ENCODE measurements around the gene FDX1. TPM values are rescaled to one million over a fixed set of nuclear protein-coding genes. Genes with fewer than 3 reads are reported as not detected.
A peak's percentile ranks its signal among the peaks of the same experiment; 100 is the strongest.
"Not testable (repeated sequence)": the region's sequence is repeated elsewhere in the genome, so short reads cannot be mapped to it uniquely, and the experiment has no call there.

Gene FDX1
- total and polyA plus RNA-seq, 12 donors = 11.5 to 30.3 (median 21.9) TPM

DNA sequence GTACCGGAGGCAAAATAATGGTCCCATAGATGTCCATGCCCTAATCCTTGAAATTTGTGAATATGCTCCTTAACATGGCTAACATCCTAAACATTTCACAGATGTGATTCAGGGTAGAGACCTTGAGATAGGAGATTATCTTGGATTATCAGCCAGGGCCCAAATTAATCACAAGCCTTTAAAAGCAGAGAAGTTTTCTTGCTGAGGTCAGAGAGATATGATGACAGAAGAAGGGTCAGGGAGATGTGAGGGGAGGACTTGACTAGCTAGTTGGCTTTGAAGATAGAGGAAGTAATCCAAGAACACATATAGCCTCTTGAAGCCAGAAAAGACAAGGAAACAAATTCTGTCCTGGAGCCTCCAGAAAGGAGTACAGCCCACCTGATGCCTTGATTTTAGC lies 19.1 kb upstream of the FDX1 start:
- 97 to 100% methylated on average over 1 of the region's 1 CpG for WGBS, 2 donors
- TF ChIP-seq CTCF (IDR thresholded peaks at IDR 0.05) = no peak
- H3K36me3 ChIP-seq = no peaks in the 10 kb centered on the region
- peaks cover 0 to 6% (median 0%) of the 10 kb centered on the region in 11 donors for H3K9me3 ChIP-seq
- H3K27ac ChIP-seq = no peak overlapping the region
- no peak for DNase-seq
- no peaks in the 10 kb centered on the region for H3K27me3 ChIP-seq
- no peak for ATAC-seq
- H3K4me1 ChIP-seq = peaks cover 0 to 4% (median 0%) of the 10 kb centered on the region in 9 donors
- no peak overlapping the region for H3K4me3 ChIP-seq
- intact Hi-C loops (cut with DNase I) = no loop called here

DNA sequence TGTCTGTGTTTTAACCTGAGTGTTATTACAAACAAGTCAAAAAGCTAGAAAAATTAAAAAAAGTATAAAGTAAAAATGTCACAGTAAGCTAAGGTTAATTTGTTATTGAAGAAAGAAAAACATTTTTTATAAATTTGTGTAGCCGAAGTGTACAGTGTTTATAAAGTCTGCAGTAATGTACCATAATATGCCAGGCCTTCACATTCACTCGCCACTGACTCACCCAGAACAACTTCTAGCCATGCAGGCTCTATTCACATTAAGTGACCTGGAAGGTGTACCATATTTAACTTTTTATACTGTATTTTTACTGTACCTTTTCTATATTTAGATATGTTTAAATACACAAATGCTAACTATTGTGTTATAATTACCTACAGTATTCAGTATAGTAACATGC lies 14.7 kb upstream of the FDX1 start:
- H3K4me1 ChIP-seq = no peaks in the 10 kb centered on the region
- ATAC-seq (no peak), DNase-seq (no peak)
- H3K4me3 ChIP-seq = no peak overlapping the region
- H3K27ac ChIP-seq = no peak overlapping the region
- no peak for TF ChIP-seq CTCF (IDR thresholded peaks at IDR 0.05)
- WGBS, 2 donors = 95 to 98% methylated on average over 2 of the region's 2 CpGs
- no peaks in the 10 kb centered on the region for H3K27me3 ChIP-seq
- no peaks in the 10 kb centered on the region for H3K9me3 ChIP-seq
- intact Hi-C loops (cut with DNase I) = no loop called here
- H3K36me3 ChIP-seq = no peaks in the 10 kb centered on the region

DNA sequence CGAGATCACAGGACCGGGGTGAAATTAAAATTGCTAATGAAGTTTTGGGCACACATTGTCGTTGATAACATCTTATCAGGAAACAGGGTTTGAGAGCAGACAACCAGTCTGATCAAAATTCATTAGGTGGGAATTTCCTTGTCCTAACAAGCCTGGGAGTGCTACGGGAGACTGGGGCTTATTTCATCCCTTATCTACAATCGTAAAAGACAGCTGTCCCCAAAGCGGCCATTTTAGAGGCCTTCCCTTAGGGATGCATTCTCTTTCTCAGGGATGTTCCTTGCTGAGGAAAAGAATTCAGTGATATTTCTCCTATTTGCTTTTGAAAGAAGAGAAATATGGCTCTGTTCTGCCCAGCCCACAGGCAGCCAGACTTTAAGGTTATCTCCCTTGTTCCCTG lies 8.1 kb upstream of the FDX1 start:
- not testable (repeated sequence) for H3K27ac ChIP-seq, H3K27me3 ChIP-seq, ATAC-seq, DNase-seq, H3K4me3 ChIP-seq, H3K36me3 ChIP-seq
- WGBS, 2 donors = 84 to 88% methylated on average over 6 of the region's 6 CpGs
- H3K4me1 ChIP-seq = peaks cover 0 to 17% (median 5%) of the 10 kb centered on the region in 9 donors
- H3K9me3 ChIP-seq = peaks cover 0 to 20% (median 0%) of the 10 kb centered on the region in 11 donors
- intact Hi-C loops (cut with DNase I) = loop anchor here in 1 of 10 donors (10.0 kb wide), 2 partner anchors 127 to 477 kb away; partner anchors contain the start of gene RDX

- no peaks in the 10 kb centered on the region for H3K27me3 ChIP-seq
- no peaks in the 10 kb centered on the region for H3K36me3 ChIP-seq
- TF ChIP-seq CTCF (IDR thresholded peaks at IDR 0.05) = no peak
- ATAC-seq (peak; percentile 51 to 95 (median 87)), DNase-seq (no peak)
- peak overlapping the region in 7 of 10 donors; percentile 31 to 64 (median 46) for H3K27ac ChIP-seq
- 87 to 89% methylated on average over 2 of the region's 2 CpGs for WGBS, 2 donors
- H3K4me3 ChIP-seq = no peak overlapping the region
- intact Hi-C loops (cut with DNase I) = loop anchor here in 1 of 10 donors (10.0 kb wide), 2 partner anchors 128 to 478 kb away; partner anchors contain the start of gene RDX
- H3K4me1 ChIP-seq = peaks cover 0 to 17% (median 5%) of the 10 kb centered on the region in 9 donors
- H3K9me3 ChIP-seq = peaks cover 0 to 20% (median 0%) of the 10 kb centered on the region in 11 donors
These were observed 7.3 kb upstream of the FDX1 start for GRCh38 chr11:110422306-110422905.
